Endothelial cell (in vitro differentiated cells): ENCODE measurements around the gene RRAS. TPM values are rescaled to one million over a fixed set of nuclear protein-coding genes. Genes with fewer than 3 reads are reported as not detected.
A peak's percentile ranks its signal among the peaks of the same experiment; 100 is the strongest.

Experiments
- DNase-seq: peaks from one replicate; pipeline ENCODE4 v3.0.0; 2021; ENCODE audit warnings: low spot score
- H3K27ac Mint-ChIP-seq: one replicate; pipeline ENCODE4 v1.8.0; 2021; ENCODE audit warnings: mixed read lengths, inconsistent platforms; ENCODE audit not compliant: unreplicated experiment
- H3K27me3 Mint-ChIP-seq: one replicate; pipeline ENCODE4 v1.8.0; 2021; ENCODE audit warnings: mild to moderate bottlenecking, moderate library complexity, mixed read lengths, inconsistent platforms; ENCODE audit not compliant: unreplicated experiment
- H3K36me3 Mint-ChIP-seq: one replicate; pipeline ENCODE4 v1.8.0; 2021; ENCODE audit warnings: mild to moderate bottlenecking, low read depth, mixed read lengths, inconsistent platforms; ENCODE audit not compliant: unreplicated experiment
- H3K4me1 Mint-ChIP-seq: one replicate; pipeline ENCODE4 v1.8.0; 2021; ENCODE audit warnings: mild to moderate bottlenecking, mixed read lengths, inconsistent platforms; ENCODE audit not compliant: unreplicated experiment
- H3K4me3 Mint-ChIP-seq: one replicate; pipeline ENCODE4 v1.8.0; 2021; ENCODE audit warnings: mild to moderate bottlenecking, mixed read lengths, inconsistent platforms; ENCODE audit not compliant: unreplicated experiment
- H3K9me3 Mint-ChIP-seq: one replicate; pipeline ENCODE4 v1.8.0; 2021; ENCODE audit warnings: mixed read lengths, inconsistent platforms; ENCODE audit not compliant: unreplicated experiment
- total RNA-seq: library from RNA; stranded (reverse); fragmentation: NEBNext Ultra II Directional; extraction: Animal tissue kit (Norgen Biotek cat#: 25700); gene quantifications from one replicate; pipeline ENCODE4 v1.2.1, GENCODE V29; 2021; ENCODE audit not compliant: unreplicated experiment
- TF ChIP-seq, protein P1 (sequence below): fragments of 200-600 bp; sonication (generic); IDR thresholded peaks from one replicate; pipeline ENCODE4 v1.5.0; 2021; ENCODE audit warnings: antibody characterized with exemption; ENCODE audit not compliant: unreplicated experiment

Gene RRAS
- total RNA-seq, 1 donor from 2014 or later, result 23.9 TPM

DNA sequence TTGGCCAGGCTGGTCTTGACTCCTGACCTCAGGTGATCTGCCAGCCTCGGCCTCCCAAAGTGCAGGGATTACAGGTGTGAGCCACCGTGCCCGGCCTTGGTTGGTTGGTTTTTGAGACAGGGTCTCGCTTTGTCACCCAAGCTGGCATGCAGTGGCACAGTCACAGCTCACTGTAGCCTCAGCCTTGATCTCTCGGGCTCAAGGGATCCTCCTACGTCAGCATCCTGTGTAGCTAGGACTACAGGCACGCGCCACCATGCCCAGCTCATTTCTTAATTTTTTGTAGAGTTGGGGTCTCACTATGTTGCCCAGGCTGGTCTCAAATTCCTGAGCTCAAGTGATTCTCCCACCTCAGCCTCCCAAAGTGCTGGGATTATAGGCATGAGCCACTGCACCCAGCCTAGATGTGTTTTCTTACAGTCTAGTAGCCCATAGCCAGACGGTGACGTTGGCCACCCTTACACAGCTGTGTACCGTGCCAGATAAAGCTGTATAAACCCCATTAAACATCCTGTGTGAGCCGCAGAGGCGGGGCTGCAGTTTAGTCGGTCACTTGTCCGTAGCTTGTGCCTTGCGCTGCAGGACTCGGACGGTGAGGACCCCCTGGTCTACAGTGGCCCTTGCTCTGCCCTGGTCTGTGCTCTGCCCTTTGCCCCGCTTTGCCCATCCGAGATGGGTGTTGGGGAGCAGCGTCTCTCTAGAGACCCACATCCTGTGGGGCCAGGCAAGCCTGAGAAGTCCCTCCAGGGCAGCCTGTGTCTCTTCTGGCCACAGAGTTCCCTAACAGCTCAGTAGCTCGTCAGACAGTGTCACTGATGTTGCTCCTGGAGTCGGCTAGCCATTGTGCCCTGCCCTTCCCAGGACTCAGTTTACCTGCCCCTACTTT, 15.9 kb upstream of the RRAS start:
- H3K27me3 Mint-ChIP-seq, result peaks cover 14% of the 10 kb centered on the region
- no peaks in the 10 kb centered on the region for H3K4me1 Mint-ChIP-seq
- H3K4me3 Mint-ChIP-seq, result peak overlapping the region; percentile 83
- H3K9me3 Mint-ChIP-seq, result no peaks in the 10 kb centered on the region
- peaks cover 46% of the 10 kb centered on the region for H3K36me3 Mint-ChIP-seq
- no peak for DNase-seq
- TF ChIP-seq, protein P1, sequence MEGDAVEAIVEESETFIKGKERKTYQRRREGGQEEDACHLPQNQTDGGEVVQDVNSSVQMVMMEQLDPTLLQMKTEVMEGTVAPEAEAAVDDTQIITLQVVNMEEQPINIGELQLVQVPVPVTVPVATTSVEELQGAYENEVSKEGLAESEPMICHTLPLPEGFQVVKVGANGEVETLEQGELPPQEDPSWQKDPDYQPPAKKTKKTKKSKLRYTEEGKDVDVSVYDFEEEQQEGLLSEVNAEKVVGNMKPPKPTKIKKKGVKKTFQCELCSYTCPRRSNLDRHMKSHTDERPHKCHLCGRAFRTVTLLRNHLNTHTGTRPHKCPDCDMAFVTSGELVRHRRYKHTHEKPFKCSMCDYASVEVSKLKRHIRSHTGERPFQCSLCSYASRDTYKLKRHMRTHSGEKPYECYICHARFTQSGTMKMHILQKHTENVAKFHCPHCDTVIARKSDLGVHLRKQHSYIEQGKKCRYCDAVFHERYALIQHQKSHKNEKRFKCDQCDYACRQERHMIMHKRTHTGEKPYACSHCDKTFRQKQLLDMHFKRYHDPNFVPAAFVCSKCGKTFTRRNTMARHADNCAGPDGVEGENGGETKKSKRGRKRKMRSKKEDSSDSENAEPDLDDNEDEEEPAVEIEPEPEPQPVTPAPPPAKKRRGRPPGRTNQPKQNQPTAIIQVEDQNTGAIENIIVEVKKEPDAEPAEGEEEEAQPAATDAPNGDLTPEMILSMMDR, result no peak
- peak overlapping the region; percentile 74 for H3K27ac Mint-ChIP-seq

DNA sequence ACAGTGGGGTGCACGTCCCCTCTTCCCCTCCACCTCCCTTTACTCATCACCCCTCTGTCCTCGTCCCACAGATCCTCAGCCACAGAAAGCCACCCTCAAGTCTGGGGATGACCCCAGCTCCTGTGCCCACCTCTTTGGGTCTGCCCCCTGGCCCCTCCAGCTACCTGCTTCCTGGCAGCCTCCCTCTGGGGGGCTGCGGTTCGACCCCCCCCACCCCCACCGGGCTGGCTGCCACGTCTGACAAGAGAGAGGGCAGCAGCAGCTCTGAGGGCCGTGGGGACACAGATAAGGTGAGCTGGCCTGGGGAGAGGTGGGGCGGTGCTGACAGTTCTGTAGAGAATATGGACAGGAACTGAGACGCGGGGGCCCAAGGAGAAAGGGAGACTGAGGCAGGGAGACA, 14.6 kb upstream of the RRAS start:
- H3K4me3 Mint-ChIP-seq, result peak overlapping the region; percentile 59
- no peak for DNase-seq
- TF ChIP-seq, protein P1, result no peak
- H3K4me1 Mint-ChIP-seq, result peaks cover 4% of the 10 kb centered on the region
- peaks cover 40% of the 10 kb centered on the region for H3K36me3 Mint-ChIP-seq
- H3K27me3 Mint-ChIP-seq, result peaks cover 12% of the 10 kb centered on the region
- H3K9me3 Mint-ChIP-seq, result no peaks in the 10 kb centered on the region
- no peak overlapping the region for H3K27ac Mint-ChIP-seq

DNA sequence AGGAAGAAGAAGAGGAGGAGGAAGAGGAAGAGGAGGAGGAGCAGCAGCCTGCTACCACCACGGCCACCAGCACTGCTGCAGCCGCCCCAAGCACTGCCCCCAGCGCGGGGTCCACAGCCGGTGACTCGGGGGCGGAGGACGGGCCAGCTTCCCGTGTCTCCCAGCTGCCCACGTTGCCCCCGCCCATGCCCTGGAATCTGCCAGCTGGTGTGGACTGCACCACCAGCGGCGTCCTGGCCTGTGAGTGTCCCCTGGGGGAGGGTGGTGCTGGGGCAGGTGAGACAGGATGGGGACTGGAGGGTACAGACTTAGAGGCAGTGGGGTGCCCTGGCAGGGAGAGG, 13.5 kb upstream of the RRAS start:
- peaks cover 9% of the 10 kb centered on the region for H3K4me1 Mint-ChIP-seq
- H3K4me3 Mint-ChIP-seq, result no peak overlapping the region
- TF ChIP-seq, protein P1, result no peak
- peaks cover 36% of the 10 kb centered on the region for H3K36me3 Mint-ChIP-seq
- no peak overlapping the region for H3K27ac Mint-ChIP-seq
- H3K9me3 Mint-ChIP-seq, result no peaks in the 10 kb centered on the region
- no peak for DNase-seq
- H3K27me3 Mint-ChIP-seq, result peaks cover 9% of the 10 kb centered on the region

DNA sequence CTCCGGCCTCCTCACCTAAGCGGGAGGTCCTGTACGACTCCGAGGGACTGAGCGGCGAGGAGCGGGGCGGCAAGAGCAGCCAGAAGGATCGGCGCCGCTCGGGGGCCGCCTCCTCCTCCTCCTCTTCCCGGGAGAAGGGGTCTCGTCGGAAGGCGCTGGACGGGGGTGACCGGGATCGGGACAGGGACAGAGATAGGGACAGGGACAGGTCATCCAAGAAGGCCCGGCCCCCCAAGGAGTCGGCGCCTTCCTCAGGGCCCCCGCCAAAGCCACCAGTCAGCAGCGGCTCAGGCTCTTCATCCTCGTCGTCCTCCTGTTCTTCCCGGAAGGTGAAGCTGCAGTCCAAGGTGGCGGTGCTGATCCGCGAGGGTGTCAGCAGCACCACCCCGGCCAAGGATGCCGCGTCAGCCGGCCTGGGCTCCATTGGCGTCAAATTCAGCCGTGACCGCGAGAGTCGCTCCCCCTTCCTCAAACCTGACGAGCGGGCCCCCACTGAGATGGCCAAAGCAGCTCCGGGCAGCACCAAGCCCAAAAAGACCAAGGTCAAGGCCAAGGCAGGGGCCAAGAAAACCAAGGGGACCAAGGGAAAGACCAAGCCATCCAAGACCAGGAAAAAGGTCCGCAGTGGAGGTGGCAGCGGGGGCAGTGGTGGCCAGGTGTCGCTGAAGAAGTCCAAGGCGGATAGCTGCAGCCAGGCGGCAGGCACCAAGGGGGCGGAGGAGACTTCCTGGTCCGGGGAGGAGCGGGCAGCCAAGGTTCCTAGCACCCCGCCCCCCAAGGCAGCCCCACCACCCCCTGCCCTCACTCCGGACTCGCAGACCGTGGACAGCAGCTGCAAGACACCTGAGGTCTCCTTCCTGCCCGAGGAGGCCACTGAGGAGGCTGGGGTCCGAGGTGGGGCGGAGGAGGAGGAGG, 12.9 kb upstream of the RRAS start:
- no peak for DNase-seq
- TF ChIP-seq, protein P1, result no peak
- H3K27me3 Mint-ChIP-seq, result peaks cover 9% of the 10 kb centered on the region
- no peak overlapping the region for H3K27ac Mint-ChIP-seq
- H3K4me3 Mint-ChIP-seq, result peak overlapping the region; percentile 51
- H3K9me3 Mint-ChIP-seq, result no peaks in the 10 kb centered on the region
- H3K4me1 Mint-ChIP-seq, result peaks cover 9% of the 10 kb centered on the region
- H3K36me3 Mint-ChIP-seq, result peaks cover 35% of the 10 kb centered on the region
